ENCODE data around the gene OLIG3. TPM values are rescaled to one million over a fixed set of nuclear protein-coding genes. Genes with fewer than 3 reads are reported as not detected.

Gene OLIG3
- total and polyA plus RNA-seq, 4 donors = not detected

- no peaks in the 10 kb centered on the region for H3K9me3 ChIP-seq (ENCODE audit: control insufficient read depth in 4 of 4, low read length in 3 of 4)
- TF ChIP-seq HNF4A (conservative IDR thresholded peaks at IDR 0.05) (no peak), YY1 (IDR thresholded peaks at IDR 0.05) (no peak), NR2F2 (IDR thresholded peaks at IDR 0.05) (no peak), RAD21 (IDR thresholded peaks at IDR 0.05) (no peak), FOXA2 (IDR thresholded peaks at IDR 0.05) (no peak), ATF3 (IDR thresholded peaks at IDR 0.05) (no peak), EGR1 (IDR thresholded peaks at IDR 0.05; ENCODE audit: low read depth in 2 of 2) (no peak), TAF1 (conservative IDR thresholded peaks at IDR 0.05) (no peak)
- TF ChIP-seq, protein P1, sequence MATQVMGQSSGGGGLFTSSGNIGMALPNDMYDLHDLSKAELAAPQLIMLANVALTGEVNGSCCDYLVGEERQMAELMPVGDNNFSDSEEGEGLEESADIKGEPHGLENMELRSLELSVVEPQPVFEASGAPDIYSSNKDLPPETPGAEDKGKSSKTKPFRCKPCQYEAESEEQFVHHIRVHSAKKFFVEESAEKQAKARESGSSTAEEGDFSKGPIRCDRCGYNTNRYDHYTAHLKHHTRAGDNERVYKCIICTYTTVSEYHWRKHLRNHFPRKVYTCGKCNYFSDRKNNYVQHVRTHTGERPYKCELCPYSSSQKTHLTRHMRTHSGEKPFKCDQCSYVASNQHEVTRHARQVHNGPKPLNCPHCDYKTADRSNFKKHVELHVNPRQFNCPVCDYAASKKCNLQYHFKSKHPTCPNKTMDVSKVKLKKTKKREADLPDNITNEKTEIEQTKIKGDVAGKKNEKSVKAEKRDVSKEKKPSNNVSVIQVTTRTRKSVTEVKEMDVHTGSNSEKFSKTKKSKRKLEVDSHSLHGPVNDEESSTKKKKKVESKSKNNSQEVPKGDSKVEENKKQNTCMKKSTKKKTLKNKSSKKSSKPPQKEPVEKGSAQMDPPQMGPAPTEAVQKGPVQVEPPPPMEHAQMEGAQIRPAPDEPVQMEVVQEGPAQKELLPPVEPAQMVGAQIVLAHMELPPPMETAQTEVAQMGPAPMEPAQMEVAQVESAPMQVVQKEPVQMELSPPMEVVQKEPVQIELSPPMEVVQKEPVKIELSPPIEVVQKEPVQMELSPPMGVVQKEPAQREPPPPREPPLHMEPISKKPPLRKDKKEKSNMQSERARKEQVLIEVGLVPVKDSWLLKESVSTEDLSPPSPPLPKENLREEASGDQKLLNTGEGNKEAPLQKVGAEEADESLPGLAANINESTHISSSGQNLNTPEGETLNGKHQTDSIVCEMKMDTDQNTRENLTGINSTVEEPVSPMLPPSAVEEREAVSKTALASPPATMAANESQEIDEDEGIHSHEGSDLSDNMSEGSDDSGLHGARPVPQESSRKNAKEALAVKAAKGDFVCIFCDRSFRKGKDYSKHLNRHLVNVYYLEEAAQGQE (IDR thresholded peaks at IDR 0.05) = no peak
- H3K27me3 ChIP-seq (ENCODE audit: control insufficient read depth in 4 of 4, insufficient read depth in 4 of 4, low read length in 3 of 4) = no peaks in the 10 kb centered on the region
- H3K4me3 ChIP-seq (ENCODE audit: low read depth in 1 of 3, low read length in 3 of 3) = no peak overlapping the region
- WGBS = 85% methylated on average over 1 of the region's 1 CpG
- no peaks in the 10 kb centered on the region for H3K36me3 ChIP-seq (ENCODE audit: control insufficient read depth in 4 of 4, insufficient read depth in 3 of 4, low read depth in 1 of 4, low read length in 3 of 4)
- H3K4me1 ChIP-seq (ENCODE audit: control insufficient read depth in 4 of 4, insufficient read depth in 4 of 4, low read length in 3 of 4) = peaks cover 0 to 4% (median 2%) of the 10 kb centered on the region in 4 donors
- H3K27ac ChIP-seq (ENCODE audit: low read depth in 1 of 2, low read length in 2 of 2) = no peak overlapping the region
- H3K9ac ChIP-seq (ENCODE audit: low read depth in 1 of 2, low read length in 2 of 2) = no peak overlapping the region
- DNase-seq (ENCODE audit: low spot score) = no peak
Observed at GRCh38 chr6:137530404-137530803, 36.2 kb upstream of the OLIG3 start.

DNA sequence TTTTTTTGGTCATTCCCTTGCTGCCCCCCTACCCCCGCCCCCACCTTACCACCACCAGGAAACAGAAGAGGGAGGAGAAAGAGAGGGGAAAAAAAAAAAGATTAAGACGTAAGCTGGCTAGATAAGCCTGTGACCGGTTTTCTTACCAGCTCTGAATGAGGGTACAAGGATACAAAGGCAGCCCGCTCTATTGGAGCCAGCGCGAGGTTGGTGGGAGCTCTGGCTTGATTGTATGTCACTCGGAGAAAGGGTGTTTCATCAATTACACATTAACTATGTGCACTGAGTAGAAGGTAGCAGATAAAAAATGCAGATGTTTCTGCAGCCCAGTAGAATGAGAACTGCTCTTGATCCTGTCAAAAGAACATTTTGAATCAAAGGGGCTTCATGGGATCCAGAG is 28.6 kb upstream of the OLIG3 start:
- no peaks in the 10 kb centered on the region for H3K36me3 ChIP-seq (ENCODE audit: control insufficient read depth in 4 of 4, insufficient read depth in 3 of 4, low read depth in 1 of 4, low read length in 3 of 4)
- H3K9me3 ChIP-seq (ENCODE audit: control insufficient read depth in 4 of 4, low read length in 3 of 4) = no peaks in the 10 kb centered on the region
- TF ChIP-seq EGR1 (IDR thresholded peaks at IDR 0.05; ENCODE audit: low read depth in 2 of 2) = no peak
- H3K27ac ChIP-seq (ENCODE audit: low read depth in 1 of 2, low read length in 2 of 2) = no peak overlapping the region
- no peak for DNase-seq (ENCODE audit: low spot score)
- no peak overlapping the region for H3K4me3 ChIP-seq (ENCODE audit: low read depth in 1 of 3, low read length in 3 of 3)
- H3K4me1 ChIP-seq (ENCODE audit: control insufficient read depth in 4 of 4, insufficient read depth in 4 of 4, low read length in 3 of 4) = no peaks in the 10 kb centered on the region
- H3K9ac ChIP-seq (ENCODE audit: low read depth in 1 of 2, low read length in 2 of 2) = no peak overlapping the region
- H3K27me3 ChIP-seq (ENCODE audit: control insufficient read depth in 4 of 4, insufficient read depth in 4 of 4, low read length in 3 of 4) = peaks cover 0 to 6% (median 3%) of the 10 kb centered on the region in 4 donors
- 35% methylated on average over 7 of the region's 7 CpGs for whole genome bisulfite sequencing

- no peak overlapping the region for H3K4me3 ChIP-seq (ENCODE audit: low read depth in 1 of 3, low read length in 3 of 3)
- TF ChIP-seq YY1 (IDR thresholded peaks at IDR 0.05) (no peak), TAF1 (conservative IDR thresholded peaks at IDR 0.05) (no peak)
- TF ChIP-seq, protein P2, sequence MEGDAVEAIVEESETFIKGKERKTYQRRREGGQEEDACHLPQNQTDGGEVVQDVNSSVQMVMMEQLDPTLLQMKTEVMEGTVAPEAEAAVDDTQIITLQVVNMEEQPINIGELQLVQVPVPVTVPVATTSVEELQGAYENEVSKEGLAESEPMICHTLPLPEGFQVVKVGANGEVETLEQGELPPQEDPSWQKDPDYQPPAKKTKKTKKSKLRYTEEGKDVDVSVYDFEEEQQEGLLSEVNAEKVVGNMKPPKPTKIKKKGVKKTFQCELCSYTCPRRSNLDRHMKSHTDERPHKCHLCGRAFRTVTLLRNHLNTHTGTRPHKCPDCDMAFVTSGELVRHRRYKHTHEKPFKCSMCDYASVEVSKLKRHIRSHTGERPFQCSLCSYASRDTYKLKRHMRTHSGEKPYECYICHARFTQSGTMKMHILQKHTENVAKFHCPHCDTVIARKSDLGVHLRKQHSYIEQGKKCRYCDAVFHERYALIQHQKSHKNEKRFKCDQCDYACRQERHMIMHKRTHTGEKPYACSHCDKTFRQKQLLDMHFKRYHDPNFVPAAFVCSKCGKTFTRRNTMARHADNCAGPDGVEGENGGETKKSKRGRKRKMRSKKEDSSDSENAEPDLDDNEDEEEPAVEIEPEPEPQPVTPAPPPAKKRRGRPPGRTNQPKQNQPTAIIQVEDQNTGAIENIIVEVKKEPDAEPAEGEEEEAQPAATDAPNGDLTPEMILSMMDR (IDR thresholded peaks at IDR 0.05; ENCODE audit: low read depth, low read length, missing input control) = no peak
- WGBS = 67% methylated on average over 2 of the region's 2 CpGs
- H3K27me3 ChIP-seq (ENCODE audit: control insufficient read depth in 4 of 4, insufficient read depth in 4 of 4, low read length in 3 of 4) = peaks cover 0 to 6% (median 3%) of the 10 kb centered on the region in 4 donors
- H3K9ac ChIP-seq (ENCODE audit: low read depth in 1 of 2, low read length in 2 of 2) = no peak overlapping the region
- H3K9me3 ChIP-seq (ENCODE audit: control insufficient read depth in 4 of 4, low read length in 3 of 4) = no peaks in the 10 kb centered on the region
- no peak for DNase-seq (ENCODE audit: low spot score)
- no peaks in the 10 kb centered on the region for H3K4me1 ChIP-seq (ENCODE audit: control insufficient read depth in 4 of 4, insufficient read depth in 4 of 4, low read length in 3 of 4)
- H3K36me3 ChIP-seq (ENCODE audit: control insufficient read depth in 4 of 4, insufficient read depth in 3 of 4, low read depth in 1 of 4, low read length in 3 of 4) = no peaks in the 10 kb centered on the region
- H3K27ac ChIP-seq (ENCODE audit: low read depth in 1 of 2, low read length in 2 of 2) = no peak overlapping the region
Observed at GRCh38 chr6:137522198-137522798, 28.1 kb upstream of the OLIG3 start.
